Activated CD4-positive, alpha-beta T cell treated with anti-CD3 and anti-CD28 coated beads for 36 hours (primary cell): ENCODE data around the gene FAM50B. TPM values are rescaled to one million over a fixed set of nuclear protein-coding genes. Genes with fewer than 3 reads are reported as not detected.

Source experiments
- ATAC-seq: fragments of 200-7000 bp; cut with Tn5 transposase; one replicate; pipeline ENCODE4 v1.10.0; 2021; ENCODE audit warnings: mild to moderate bottlenecking, moderate library complexity
- CTCF ChIA-PET: fragments of 350-600 bp; sonication (Branson Sonifier 250); formaldehyde crosslinking; loops from one replicate; lab custom pipeline; 2021; ENCODE audit warnings: antibody characterized with exemption; lab: Charles Lee
- POLR2A ChIA-PET: fragments of 350-600 bp; sonication (Branson Sonifier 250); formaldehyde crosslinking; loops from one replicate; lab custom pipeline; 2021; ENCODE audit warnings: antibody characterized with exemption, inconsistent platforms; lab: Charles Lee
- DNase-seq: peaks from one replicate; pipeline ENCODE4 v3.0.0-alpha.2; 2020
- H3K27ac Mint-ChIP-seq: one replicate; pipeline ENCODE4 v1.8.0; 2021; ENCODE audit warnings: mixed read lengths
- H3K27me3 Mint-ChIP-seq: one replicate; pipeline ENCODE4 v1.8.0; 2021; ENCODE audit warnings: mixed read lengths
- H3K36me3 Mint-ChIP-seq: one replicate; pipeline ENCODE4 v1.8.0; 2021; ENCODE audit warnings: low read depth, mixed read lengths
- H3K4me1 Mint-ChIP-seq: one replicate; pipeline ENCODE4 v1.8.0; 2021; ENCODE audit warnings: mixed read lengths
- H3K4me3 Mint-ChIP-seq: one replicate; pipeline ENCODE4 v1.8.0; 2021; ENCODE audit warnings: mild to moderate bottlenecking, moderate library complexity, mixed read lengths
- H3K9me3 Mint-ChIP-seq: one replicate; pipeline ENCODE4 v1.8.0; 2021; ENCODE audit warnings: low read depth, mixed read lengths
- intact Hi-C, 2 experiments: fragments of 100-400 bp; cut with DNase I in 1 of 2; cut with micrococcal nuclease in 1 of 2; formaldehyde crosslinking; loops; one replicate each; pipeline versions ENCODE4 v1.14.2 to v1.15.1; 2022 to 2024; cut with DNase I, micrococcal nuclease
- total RNA-seq, 2 experiments: library from RNA; stranded (reverse); gene quantifications; one replicate each; pipeline ENCODE4 v1.2.3, GENCODE V29; 2021

The FAM50B gene
- total RNA-seq, result 10 to 100 TPM in 1 of 2 experiments, 1 to 10 TPM in 1; 8.8 to 10.2 TPM

GRCh38 chr6:3848925-3849605 is at the start of gene FAM50B:
FAM50B (plus strand) TSS chr6:3849373; CDS start chr6:3849812, 439 bp downstream.
- peaks cover 12% of the 10 kb centered on the region for H3K36me3 Mint-ChIP-seq
- H3K4me3 Mint-ChIP-seq, result peak within 1 kb of the TSS; percentile 73
- peak within 1 kb of the TSS; percentile 85 for H3K27ac Mint-ChIP-seq
- DNase-seq (peak; percentile 95), ATAC-seq (peak; percentile 87)
- peaks cover 30% of the 10 kb centered on the region for H3K4me1 Mint-ChIP-seq
- H3K9me3 Mint-ChIP-seq, result no peaks in the 10 kb centered on the region
- CTCF ChIA-PET, result interaction anchor here (0.5 to 4.6 kb wide), 29 partner anchors 8 to 289 kb away, joined by 3 to 31 read pairs (median 5); a partner anchor contains a TSS
- POLR2A ChIA-PET, result interaction anchor here (0.6 kb wide), 1 partner anchor 728 kb away, joined by 3 read pairs; no protein-coding TSS in a partner anchor
- H3K27me3 Mint-ChIP-seq, result no peaks in the 10 kb centered on the region
- intact Hi-C loops, result loop anchor here (1.0 to 5.0 kb wide), 11 partner anchors 38 to 1153 kb away; partner anchors contain the start of genes ECI2 (in 1 of the 2) and RPP40 (in 1 of the 2)

- Mint-ChIP-seq H3K27me3 (no peaks in the 10 kb centered on the region), H3K4me1 (peaks cover 10% of the 10 kb centered on the region), H3K36me3 (no peaks in the 10 kb centered on the region), H3K4me3 (no peak overlapping the region), H3K9me3 (no peaks in the 10 kb centered on the region), H3K27ac (no peak overlapping the region)
- ChIA-PET POLR2A (no interaction called here), CTCF (no interaction called here)
- DNase-seq, result no peak
- intact Hi-C loops, result no loop called here
- no peak for ATAC-seq
Observed at GRCh38 chr6:3799719-3800118, 49.5 kb upstream of the FAM50B start.

- CTCF ChIA-PET, result no interaction called here
- ATAC-seq (no peak), DNase-seq (no peak)
- Mint-ChIP-seq H3K27me3 (no peaks in the 10 kb centered on the region), H3K9me3 (no peaks in the 10 kb centered on the region), H3K36me3 (no peaks in the 10 kb centered on the region), H3K4me1 (peaks cover 10% of the 10 kb centered on the region), H3K4me3 (no peak overlapping the region), H3K27ac (no peak overlapping the region)
- POLR2A ChIA-PET, result no interaction called here
- intact Hi-C loops, result no loop called here
Observed at GRCh38 chr6:3800850-3801591, 48.2 kb upstream of the FAM50B start.

GRCh38 chr6:3801960-3802359 is 47.2 kb upstream of the FAM50B start:
- H3K9me3 Mint-ChIP-seq, result no peaks in the 10 kb centered on the region
- ATAC-seq (peak; percentile 72), DNase-seq (peak; percentile 41)
- intact Hi-C loops, result no loop called here
- POLR2A ChIA-PET, result no interaction called here
- H3K27ac Mint-ChIP-seq, result no peak overlapping the region
- H3K4me1 Mint-ChIP-seq, result peaks cover 10% of the 10 kb centered on the region
- H3K27me3 Mint-ChIP-seq, result no peaks in the 10 kb centered on the region
- CTCF ChIA-PET, result no interaction called here
- H3K36me3 Mint-ChIP-seq, result no peaks in the 10 kb centered on the region
- H3K4me3 Mint-ChIP-seq, result no peak overlapping the region

- intact Hi-C loops, result no loop called here
- no peak overlapping the region for H3K4me3 Mint-ChIP-seq
Observed at GRCh38 chr6:3803627-3804468, 45.3 kb upstream of the FAM50B start.

GRCh38 chr6:3804964-3805363 is 44.2 kb upstream of the FAM50B start:
- intact Hi-C loops, result no loop called here
- no peak overlapping the region for H3K4me3 Mint-ChIP-seq
- ATAC-seq (no peak), DNase-seq (no peak)
- no peaks in the 10 kb centered on the region for H3K36me3 Mint-ChIP-seq
- CTCF ChIA-PET, result interaction anchor here (0.7 kb wide), 1 partner anchor 116 kb away, joined by 3 read pairs; no protein-coding TSS in a partner anchor
- POLR2A ChIA-PET, result no interaction called here
- peaks cover 10% of the 10 kb centered on the region for H3K4me1 Mint-ChIP-seq
- no peaks in the 10 kb centered on the region for H3K27me3 Mint-ChIP-seq
- H3K9me3 Mint-ChIP-seq, result no peaks in the 10 kb centered on the region
- H3K27ac Mint-ChIP-seq, result no peak overlapping the region

More at GRCh38 chr6:3803627-3804468, 45.3 kb upstream of the FAM50B start:
- CTCF ChIA-PET, result interaction anchor here (0.9 kb wide), 1 partner anchor 71 kb away, joined by 5 read pairs; no protein-coding TSS in a partner anchor
- Mint-ChIP-seq H3K9me3 (no peaks in the 10 kb centered on the region), H3K27me3 (no peaks in the 10 kb centered on the region), H3K36me3 (no peaks in the 10 kb centered on the region), H3K4me1 (peaks cover 10% of the 10 kb centered on the region), H3K27ac (no peak overlapping the region)
- no peak for ATAC-seq
- POLR2A ChIA-PET, result no interaction called here
- DNase-seq, result no peak

GRCh38 chr6:3805448-3806123 is 43.6 kb upstream of the FAM50B start:
- H3K27ac Mint-ChIP-seq, result no peak overlapping the region
- no peaks in the 10 kb centered on the region for H3K9me3 Mint-ChIP-seq
- CTCF ChIA-PET, result no interaction called here
- no peaks in the 10 kb centered on the region for H3K36me3 Mint-ChIP-seq
- no peak overlapping the region for H3K4me3 Mint-ChIP-seq
- DNase-seq (no peak), ATAC-seq (no peak)
- H3K4me1 Mint-ChIP-seq, result peaks cover 10% of the 10 kb centered on the region
- intact Hi-C loops, result no loop called here
- no peaks in the 10 kb centered on the region for H3K27me3 Mint-ChIP-seq
- POLR2A ChIA-PET, result no interaction called here

- ChIA-PET POLR2A (no interaction called here), CTCF (no interaction called here)
- Mint-ChIP-seq H3K27ac (no peak overlapping the region), H3K27me3 (peaks cover 3% of the 10 kb centered on the region), H3K9me3 (no peaks in the 10 kb centered on the region), H3K4me3 (no peak overlapping the region), H3K4me1 (peaks cover 8% of the 10 kb centered on the region), H3K36me3 (no peaks in the 10 kb centered on the region)
- DNase-seq (no peak), ATAC-seq (no peak)
- intact Hi-C loops, result no loop called here
Observed at GRCh38 chr6:3806169-3806922, 42.8 kb upstream of the FAM50B start.

GRCh38 chr6:3808199-3808598 is 41.0 kb upstream of the FAM50B start:
- no peak overlapping the region for H3K4me3 Mint-ChIP-seq
- peaks cover 3% of the 10 kb centered on the region for H3K27me3 Mint-ChIP-seq
- H3K36me3 Mint-ChIP-seq, result no peaks in the 10 kb centered on the region
- H3K9me3 Mint-ChIP-seq, result no peaks in the 10 kb centered on the region
- peaks cover 4% of the 10 kb centered on the region for H3K4me1 Mint-ChIP-seq
- ATAC-seq, result no peak
- DNase-seq, result no peak
- intact Hi-C loops, result no loop called here
- POLR2A ChIA-PET, result no interaction called here
- CTCF ChIA-PET, result no interaction called here
- no peak overlapping the region for H3K27ac Mint-ChIP-seq

GRCh38 chr6:3808759-3809514 is 40.2 kb upstream of the FAM50B start:
- intact Hi-C loops, result no loop called here
- ATAC-seq, result no peak
- H3K27me3 Mint-ChIP-seq, result peaks cover 3% of the 10 kb centered on the region
- H3K4me1 Mint-ChIP-seq, result peaks cover 7% of the 10 kb centered on the region
- POLR2A ChIA-PET, result no interaction called here
- no peaks in the 10 kb centered on the region for H3K36me3 Mint-ChIP-seq
- DNase-seq, result no peak
- no peaks in the 10 kb centered on the region for H3K9me3 Mint-ChIP-seq
- H3K27ac Mint-ChIP-seq, result no peak overlapping the region
- no peak overlapping the region for H3K4me3 Mint-ChIP-seq
- CTCF ChIA-PET, result no interaction called here
